SK-N-SH (cell line): ENCODE measurements around the gene RIN3. TPM values are rescaled to one million over a fixed set of nuclear protein-coding genes. Genes with fewer than 3 reads are reported as not detected.

Source experiments
- CTCF ChIA-PET: fragments of 300-600, 350-600 bp; formaldehyde crosslinking; extraction: SDS; loops from one replicate; lab custom pipeline; 2021; lab: Yijun Ruan, JAX
- POLR2A ChIA-PET: fragments of 350-600 bp; sonication (Branson Sonifier 250); formaldehyde crosslinking; extraction: SDS; loops from one replicate; lab custom pipeline; 2020; ENCODE audit warnings: antibody characterized with exemption, inconsistent platforms; lab: Yijun Ruan, JAX
- DNase-seq: peaks from one replicate; pipeline ENCODE4 v3.0.0; 2012
- H2AFZ ChIP-seq: fragments of 200-600 bp; sonication (generic); 2 replicates; pipeline ENCODE4 v1.8.1; 2016; ENCODE audit warnings: antibody characterized with exemption, mild to moderate bottlenecking, low read depth
- H3F3A ChIP-seq: fragments of 200-600 bp; sonication (generic); replicated peaks from 2 replicates; pipeline ENCODE3; 2016; ENCODE audit warnings: antibody characterized with exemption, mild to moderate bottlenecking; ENCODE audit not compliant: insufficient read depth
- H3K27ac ChIP-seq, 2 experiments: fragments of 200-500 bp in 1 of 2; fragments of 200-600 bp in 1 of 2; sonication (Bioruptor generic) in 1 of 2; sonication (generic), shearing (Covaris generic) in 1 of 2; 2 replicates each; pipeline versions ENCODE4 v1.5.1 to v1.6.1; 2014 to 2016; ENCODE audit warnings: low read depth in 2 of 2, inconsistent platforms in 1 of 2, low read length in 1 of 2, mild to moderate bottlenecking in 1 of 2, mixed read lengths in 1 of 2
- H3K27me3 ChIP-seq: fragments of 200-600 bp; sonication (generic), shearing (Covaris generic); 2 replicates; pipeline ENCODE4 v1.6.1; 2016; ENCODE audit warnings: mixed run types; ENCODE audit not compliant: insufficient read depth
- H3K36me3 ChIP-seq, 2 experiments: fragments of 200-500 bp in 1 of 2; fragments of 200-600 bp in 1 of 2; sonication (Bioruptor generic) in 1 of 2; sonication (generic) in 1 of 2; replicated peaks in 1 of 2; 2 replicates each; pipeline versions ENCODE3 to v1.5.1; 2014 to 2016; ENCODE audit warnings: low read length in 1 of 2, mild to moderate bottlenecking in 1 of 2; ENCODE audit not compliant: insufficient read depth in 2 of 2, control insufficient read depth in 1 of 2
- H3K4me1 ChIP-seq, 2 experiments: fragments of 200-500 bp in 1 of 2; fragments of 200-600 bp in 1 of 2; sonication (Bioruptor generic) in 1 of 2; sonication (generic), shearing (Covaris generic) in 1 of 2; 2 replicates each; pipeline versions ENCODE4 v1.5.1 to v1.6.1; 2014 to 2016; ENCODE audit warnings: low read depth in 1 of 2, low read length in 1 of 2, mixed run types in 1 of 2; ENCODE audit not compliant: insufficient read depth in 2 of 2, control insufficient read depth in 1 of 2
- H3K4me2 ChIP-seq: fragments of 200-600 bp; sonication (generic), shearing (Covaris generic); 2 replicates; pipeline ENCODE4 v1.6.1; 2017; ENCODE audit warnings: mixed run types
- H3K4me3 ChIP-seq, 2 experiments: fragments of 200-500 bp in 1 of 2; fragments of 200-600 bp in 1 of 2; sonication (Bioruptor generic) in 1 of 2; sonication (generic), shearing (Covaris generic) in 1 of 2; 2 replicates each; pipeline versions ENCODE4 v1.5.1 to v1.8.1; 2014 to 2016; ENCODE audit warnings: low read depth in 2 of 2, inconsistent platforms in 1 of 2, low read length in 1 of 2, mild to moderate bottlenecking in 1 of 2, mixed read lengths in 1 of 2, moderate library complexity in 1 of 2
- H3K79me2 ChIP-seq: fragments of 200-600 bp; sonication (generic); 2 replicates; pipeline ENCODE4 v1.8.1; 2017; ENCODE audit warnings: mild to moderate bottlenecking; ENCODE audit not compliant: insufficient read depth
- H3K9ac ChIP-seq: fragments of 200-600 bp; sonication (generic); 2 replicates; pipeline ENCODE4 v1.6.1; 2017; ENCODE audit warnings: mixed run types
- H3K9me2 ChIP-seq: fragments of 200-600 bp; sonication (generic); 2 replicates; pipeline ENCODE4 v1.6.1; 2017; ENCODE audit warnings: mixed run types
- H3K9me3 ChIP-seq: fragments of 200-600 bp; sonication (generic); 2 replicates; pipeline ENCODE4 v1.6.1; 2017; ENCODE audit warnings: mixed run types, mild to moderate bottlenecking, moderate library complexity
- H4K20me1 ChIP-seq: fragments of 200-600 bp; sonication (generic); 2 replicates; pipeline ENCODE4 v1.6.1; 2017; ENCODE audit warnings: mild to moderate bottlenecking, mixed run types; ENCODE audit not compliant: insufficient read depth
- CHD2 ChIP-seq: fragments of 150-350 bp; IDR thresholded peaks from 2 replicates; pipeline ENCODE4 v1.6.1; 2018; ENCODE audit warnings: low read length; ENCODE audit not compliant: partially characterized antibody
- CTCF ChIP-seq: fragments of 200-600 bp; sonication (generic); IDR thresholded peaks from 2 replicates; pipeline ENCODE4 v1.6.1; 2017; ENCODE audit warnings: antibody characterized with exemption, mild to moderate bottlenecking, moderate library complexity
- ELF1 ChIP-seq: IDR thresholded peaks from 2 replicates; pipeline ENCODE4 v1.4.0; 2012
- EP300 ChIP-seq, 2 experiments: IDR thresholded peaks; 2 replicates each; pipeline versions ENCODE4 v1.4.0 to v1.6.1; 2012; ENCODE audit warnings: borderline replicate concordance in 1 of 2, low read depth in 1 of 2, low read length in 1 of 2
- EZH2phosphoT487 ChIP-seq: fragments of 200-600 bp; sonication (generic); IDR thresholded peaks from 2 replicates; pipeline ENCODE4 v1.6.1; 2017; ENCODE audit warnings: low read depth, mixed run types, mild to moderate bottlenecking, antibody characterized with exemption, moderate library complexity, borderline replicate concordance
- FOXJ3 ChIP-seq: sonication (generic); formaldehyde crosslinking; IDR thresholded peaks from 2 replicates; pipeline ENCODE4 v1.5.1; 2020; ENCODE audit warnings: mild to moderate bottlenecking, missing genetic modification reagents
- FOXM1 ChIP-seq: IDR thresholded peaks from 2 replicates; pipeline ENCODE4 v1.4.0; 2012; ENCODE audit warnings: low read depth, mild to moderate bottlenecking
- IRF3 ChIP-seq: fragments of 150-350 bp; IDR thresholded peaks from 2 replicates; pipeline ENCODE4 v1.6.1; 2016; ENCODE audit warnings: mild to moderate bottlenecking, low read depth, low read length
- JUND ChIP-seq: IDR thresholded peaks from 2 replicates; pipeline ENCODE4 v1.4.0; 2012
- MAX ChIP-seq: IDR thresholded peaks from 2 replicates; pipeline ENCODE4 v1.4.0; 2012; ENCODE audit warnings: low read depth
- MXI1 ChIP-seq: IDR thresholded peaks from 2 replicates; pipeline ENCODE4 v1.6.1; 2012; ENCODE audit warnings: mild to moderate bottlenecking, low read depth, low read length, improper control_type of control experiment
- NFIC ChIP-seq: IDR thresholded peaks from 2 replicates; pipeline ENCODE4 v1.4.0; 2012; ENCODE audit warnings: borderline replicate concordance
- POLR2AphosphoS5 ChIP-seq: IDR thresholded peaks from 2 replicates; pipeline ENCODE4 v1.6.1; 2012; ENCODE audit warnings: low read depth, low read length
- RCOR1 ChIP-seq: fragments of 150-350 bp; IDR thresholded peaks from 2 replicates; pipeline ENCODE4 v1.6.1; 2017; ENCODE audit warnings: antibody characterized with exemption, low read length
- RXRA ChIP-seq: IDR thresholded peaks from 2 replicates; pipeline ENCODE4 v1.4.0; 2012; ENCODE audit warnings: low read depth, mild to moderate bottlenecking, borderline replicate concordance
- SIN3A ChIP-seq: IDR thresholded peaks from 2 replicates; pipeline ENCODE4 v1.6.1; 2012; ENCODE audit warnings: low read depth, mild to moderate bottlenecking, low read length, moderate library complexity, borderline replicate concordance
- SMC3 ChIP-seq: IDR thresholded peaks from 2 replicates; pipeline ENCODE4 v1.6.1; 2012; ENCODE audit warnings: low read depth, low read length, improper control_type of control experiment
- TAF1 ChIP-seq: IDR thresholded peaks from 2 replicates; pipeline ENCODE4 v1.6.1; 2012; ENCODE audit warnings: low read depth, mild to moderate bottlenecking, low read length, moderate library complexity, borderline replicate concordance
- ZBTB33 ChIP-seq: IDR thresholded peaks from 2 replicates; pipeline ENCODE4 v1.4.0; 2012; ENCODE audit warnings: low read depth, borderline replicate concordance
- WGBS: methylation state at CpG from one replicate; pipeline ENCODE4 v1.1.6; 2017; ENCODE audit warnings: low lambda C conversion rate; 5-methylcytosine and 5-hydroxymethylcytosine counted together
- polyA plus RNA-seq, 3 experiments: library from polyadenylated mRNA; depleted of rRNA; stranded (reverse); fragments of >200 nt; gene quantifications; 2 replicates each; pipeline ENCODE4 v1.2.3, GENCODE V29; 2012

RIN3 gene
- polyA plus RNA-seq, 1 of the 3 experiments (the other 2 are of a cell fraction) = 12.4 TPM

GRCh38 chr14:92599811-92600210 lies 86.2 kb downstream of the RIN3 start:
- Histone ChIP-seq H3F3A (peaks cover 9% of the 10 kb centered on the region), H3K4me3 (no peak overlapping the region), H3K79me2 (peaks cover 5% of the 10 kb centered on the region; the same call in 1 of the 2 replicates), H3K9me2 (no peaks in the 10 kb centered on the region), H3K36me3 (peaks cover 0 to 6% of the 10 kb centered on the region in 2 experiments), H3K27ac (peak overlapping the region in 1 of 2 experiments; percentile 74; a peak in 2 of 4 replicates), H3K4me1 (peaks cover 0 to 18% of the 10 kb centered on the region in 2 experiments; a peak in 3 of 4 replicates), H3K27me3 (no peaks in the 10 kb centered on the region), H4K20me1 (no peaks in the 10 kb centered on the region), H3K9me3 (no peaks in the 10 kb centered on the region), H3K9ac (no peak overlapping the region), H2AFZ (no peak overlapping the region), H3K4me2 (peak overlapping the region; percentile 72)
- POLR2A ChIA-PET = no interaction called here
- no peak for TF ChIP-seq NFIC
- no peak for TF ChIP-seq MAX
- no peak for TF ChIP-seq POLR2AphosphoS5
- no peak for TF ChIP-seq FOXJ3 (CRISPR knock-in tag)
- TF ChIP-seq JUND = no peak
- TF ChIP-seq ZBTB33 = no peak
- TF ChIP-seq TAF1 = no peak
- TF ChIP-seq IRF3 = no peak
- TF ChIP-seq EP300 (IDR thresholded peaks at IDR 0.05; ENCODE audit: borderline replicate concordance in 1 of 2, low read depth in 1 of 2, low read length in 1 of 2) = no peak
- TF ChIP-seq FOXM1 = no peak
- no peak for TF ChIP-seq SIN3A
- TF ChIP-seq MXI1 = no peak
- TF ChIP-seq RXRA = no peak
- 29% methylated on average over 2 of the region's 3 CpGs for WGBS
- DNase-seq = no peak
- CTCF ChIA-PET = interaction anchor here (0.9 kb wide), 1 partner anchor 10 kb away, joined by 3 read pairs; no protein-coding TSS in a partner anchor

GRCh38 chr14:92600318-92601053 lies 86.9 kb downstream of the RIN3 start:
- ChIA-PET CTCF (interaction anchor here (1.5 kb wide), 1 partner anchor 13 kb away, joined by 6 read pairs; no protein-coding TSS in a partner anchor), POLR2A (no interaction called here)
- Histone ChIP-seq H3K9me3 (no peaks in the 10 kb centered on the region), H3K27me3 (no peaks in the 10 kb centered on the region), H3K4me2 (peak overlapping the region; percentile 72), H2AFZ (no peak overlapping the region), H3K9ac (peak overlapping the region; percentile 11; the same call in 1 of the 2 replicates), H4K20me1 (no peaks in the 10 kb centered on the region), H3K4me3 (no peak overlapping the region), H3K4me1 (peaks cover 0 to 18% of the 10 kb centered on the region in 2 experiments; a peak in 3 of 4 replicates), H3K27ac (peak overlapping the region in 1 of 2 experiments; percentile 74; a peak in 2 of 4 replicates), H3K79me2 (peaks cover 5% of the 10 kb centered on the region; the same call in 1 of the 2 replicates), H3K36me3 (peaks cover 0 to 8% of the 10 kb centered on the region in 2 experiments), H3F3A (peaks cover 9% of the 10 kb centered on the region), H3K9me2 (no peaks in the 10 kb centered on the region)
- no peak for DNase-seq
- 17% methylated on average over 15 of the region's 15 CpGs for WGBS
- TF ChIP-seq CTCF (peak; percentile 58), RCOR1 (no peak), MAX (no peak; the same call in 1 of the 2 replicates), NFIC (peak; percentile 40; the same call in 1 of the 2 replicates), SIN3A (no peak; the same call in 1 of the 2 replicates), IRF3 (no peak), SMC3 (no peak; the same call in 1 of the 2 replicates), EZH2phosphoT487 (no peak), CHD2 (no peak), ELF1 (no peak), POLR2AphosphoS5 (no peak)
